HCT116 (cell line): ENCODE data around the gene TCERG1L.

Experiments used
- CTCF ChIP-seq, 3 experiments: fragments of 200-600 bp in 1 of 3; sonication (generic) in 1 of 3; IDR thresholded peaks in 2 of 3; conservative IDR thresholded peaks in 1 of 3; 2 replicates each; pipeline ENCODE4 v1.5.1; 2012 to 2017; ENCODE audit warnings: low read depth in 2 of 3, low read length in 2 of 3, antibody characterized with exemption in 1 of 3, borderline replicate concordance in 1 of 3, control low read depth in 1 of 3, mild to moderate bottlenecking in 1 of 3, mixed read lengths in 1 of 3, mixed run types in 1 of 3, moderate library complexity in 1 of 3; ENCODE audit not compliant: insufficient read depth in 1 of 3
- POLR2A ChIP-seq: IDR thresholded peaks from 2 replicates; pipeline ENCODE4 v1.7.0; 2011; ENCODE audit warnings: borderline replicate concordance; ENCODE audit not compliant: insufficient read depth, insufficient read length; ENCODE audit errors: extremely low read depth
- POLR2AphosphoS5 ChIP-seq: IDR thresholded peaks from 2 replicates; pipeline ENCODE4 v1.6.1; 2011; ENCODE audit warnings: mild to moderate bottlenecking, low read depth, low read length, moderate library complexity
- RAD21 ChIP-seq: IDR thresholded peaks from 2 replicates; pipeline ENCODE4 v1.6.1; 2012; ENCODE audit warnings: low read depth, mild to moderate bottlenecking
- REST ChIP-seq: IDR thresholded peaks from 2 replicates; pipeline ENCODE4 v1.6.1; 2012; ENCODE audit warnings: low read depth
- TCF7L2 ChIP-seq: IDR thresholded peaks from 2 replicates; pipeline ENCODE4 v1.7.0; 2011; ENCODE audit warnings: borderline replicate concordance, inconsistent platforms; ENCODE audit not compliant: insufficient read depth, insufficient read length; ENCODE audit errors: extremely low read depth

- TF ChIP-seq CTCF (IDR thresholded peaks at IDR 0.05 in 2 of 3, conservative IDR thresholded peaks at IDR 0.05 in 1 of 3; ENCODE audit: borderline replicate concordance in 1 of 3, insufficient read depth in 1 of 3, low read depth in 2 of 3, low read length in 2 of 3) (no peak), POLR2AphosphoS5 (no peak), POLR2A (no peak), REST (no peak), RAD21 (no peak), TCF7L2 (no peak)
These were observed 261.3 kb downstream of the TCERG1L start for GRCh38 chr10:131050162-131050766.
